ENCODE results near the gene DENND4B.
A peak's percentile ranks its signal among the peaks of the same experiment; 100 is the strongest.
"Not testable (repeated sequence)": the region's sequence is repeated elsewhere in the genome, so short reads cannot be mapped to it uniquely, and the experiment has no call there.

The DENND4B gene

DNA sequence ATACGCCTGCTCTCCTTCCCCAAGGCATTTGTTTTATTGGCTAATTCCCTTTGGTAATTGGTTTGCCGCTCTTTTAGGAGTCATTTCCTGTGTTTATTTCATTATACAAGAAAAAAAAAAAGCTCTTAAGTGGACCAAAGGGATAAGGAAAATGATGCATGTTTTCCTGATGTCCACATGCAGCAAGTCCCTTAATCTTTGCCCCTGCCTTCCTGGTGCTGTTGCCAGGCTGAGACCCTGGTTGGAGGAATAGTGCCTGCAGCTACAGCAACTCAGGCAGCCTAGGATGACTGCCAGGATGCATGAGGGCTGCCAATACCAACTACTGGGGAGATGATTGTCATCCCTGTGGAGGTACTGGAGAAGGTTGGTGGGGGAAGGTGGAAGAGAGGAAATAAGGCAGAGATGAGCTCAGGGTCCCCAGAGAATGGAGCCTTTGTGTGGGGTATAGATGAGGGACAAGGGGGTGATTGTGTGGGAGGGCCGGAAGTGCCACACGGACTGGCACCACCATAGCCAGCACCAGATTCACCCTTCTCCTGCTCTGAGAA is 17.7 kb downstream of the DENND4B start:
- no peak for DNase-seq (ENCODE audit: low read depth, low spot score)

GRCh38 chr1:153928245-153928644 is 18.3 kb downstream of the DENND4B start:
- DNase-seq (ENCODE audit: low read depth, low spot score): no peak

DNA sequence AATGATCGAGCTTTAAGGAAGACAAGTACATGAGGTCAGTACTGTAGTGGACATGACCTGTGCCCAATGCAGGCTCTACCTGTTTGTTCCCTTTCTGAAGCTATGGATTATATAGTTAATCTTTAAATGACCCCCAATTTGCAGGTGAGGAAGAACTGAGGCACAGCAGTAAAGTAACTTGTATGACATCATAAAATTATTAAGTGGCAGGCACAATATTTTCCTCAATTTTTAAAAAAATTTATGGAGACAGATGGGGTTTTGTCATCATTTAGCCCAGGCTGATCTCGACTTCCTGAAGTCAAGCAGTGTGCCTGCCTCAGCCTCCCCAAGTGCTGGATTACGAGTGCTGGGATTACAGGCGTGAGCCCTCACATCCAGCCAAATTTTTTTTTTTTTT is 20.1 kb downstream of the DENND4B start:
- no peak for DNase-seq (ENCODE audit: low read depth, low spot score)

GRCh38 chr1:153922972-153923925 is 23.3 kb downstream of the DENND4B start, which contains the start of gene GATAD2B:
GATAD2B (minus strand) TSS chr1:153922972; CDS start chr1:153828347, 94,625 bp downstream.
- peak; percentile 98 for DNase-seq (ENCODE audit: low read depth, low spot score)

GRCh38 chr1:153922076-153922971 is 24.2 kb downstream of the DENND4B start:
- no peak for DNase-seq (ENCODE audit: low read depth, low spot score)

DNA sequence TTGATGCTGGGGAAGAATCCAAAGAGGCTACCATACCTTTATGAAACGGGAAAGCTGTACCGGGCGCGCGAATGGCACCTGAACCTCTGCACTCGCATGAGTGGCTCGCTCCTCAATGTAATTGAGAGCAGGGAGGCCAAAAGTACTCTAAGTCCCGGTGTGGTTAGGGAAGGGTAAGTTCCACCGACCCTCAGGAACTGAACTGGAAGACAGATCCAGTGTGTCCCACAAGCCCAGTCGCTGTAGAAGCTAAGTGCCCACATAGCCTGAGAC is 24.8 kb downstream of the DENND4B start:
- DNase-seq (ENCODE audit: low read depth, low spot score): no peak

DNA sequence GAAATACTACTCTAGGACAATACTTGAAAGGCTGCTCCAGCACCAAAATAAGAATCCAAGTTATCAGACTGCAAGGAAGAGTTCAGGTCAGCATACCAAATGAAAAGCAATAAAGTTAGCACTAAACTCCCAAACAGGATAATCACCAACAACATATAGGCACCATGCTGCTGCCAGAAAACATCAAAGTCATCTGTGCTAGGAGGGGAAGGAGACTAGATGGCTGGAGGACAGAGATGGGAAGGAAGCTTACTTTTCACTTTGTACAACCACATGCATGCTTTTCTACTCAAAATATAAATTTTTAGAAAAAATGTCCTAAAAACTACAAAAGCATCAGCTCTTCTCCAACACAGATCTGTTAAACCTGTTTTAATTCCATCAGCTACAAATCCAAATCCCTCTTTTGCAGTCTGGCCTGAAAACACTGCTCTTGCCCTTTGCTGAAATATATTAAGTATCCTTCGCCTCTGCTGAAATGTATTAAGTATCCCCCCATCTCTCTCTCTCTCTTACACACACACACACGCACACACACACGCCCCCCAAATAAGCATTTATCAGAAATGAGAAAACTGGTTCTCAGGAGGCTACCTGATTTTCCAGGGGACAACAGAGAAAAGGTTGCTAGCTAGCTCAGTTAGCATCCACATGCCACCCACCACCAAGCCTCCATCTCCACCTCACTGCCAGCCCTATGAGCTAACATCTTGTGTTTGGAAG is 25.3 kb downstream of the DENND4B start:
- no peak for DNase-seq (ENCODE audit: low read depth, low spot score)

GRCh38 chr1:153919876-153920852 is 26.4 kb downstream of the DENND4B start:
- no peak for DNase-seq (ENCODE audit: low read depth, low spot score)

DNA sequence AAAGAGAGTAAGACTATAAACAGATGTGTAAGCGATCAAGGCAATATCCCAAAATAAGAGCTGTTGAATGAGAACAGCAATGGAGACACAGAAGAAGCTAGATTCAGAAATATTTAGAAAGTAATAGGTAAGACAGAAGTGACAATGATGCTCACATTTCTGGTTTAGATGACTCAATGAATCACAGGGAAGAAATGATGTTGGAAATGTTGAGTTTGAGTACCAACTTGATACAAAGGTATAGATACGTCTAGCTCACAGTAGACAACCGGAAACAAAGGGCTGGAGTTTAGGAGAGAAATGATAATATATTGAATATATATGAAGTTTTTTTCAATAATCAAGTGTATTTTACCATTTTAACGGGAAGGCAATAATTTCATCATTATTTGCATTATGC is 30.2 kb downstream of the DENND4B start:
- DNase-seq (ENCODE audit: low read depth, low spot score): no peak

- no peak for DNase-seq (ENCODE audit: low read depth, low spot score)
Measured at GRCh38 chr1:153912349-153912748, 34.2 kb downstream of the DENND4B start.

- DNase-seq (ENCODE audit: low read depth, low spot score): not testable (repeated sequence)
Measured at GRCh38 chr1:153910560-153910959, 36.0 kb downstream of the DENND4B start.

GRCh38 chr1:153908071-153908470 is 38.4 kb downstream of the DENND4B start:
- no peak for DNase-seq (ENCODE audit: low read depth, low spot score)

DNA sequence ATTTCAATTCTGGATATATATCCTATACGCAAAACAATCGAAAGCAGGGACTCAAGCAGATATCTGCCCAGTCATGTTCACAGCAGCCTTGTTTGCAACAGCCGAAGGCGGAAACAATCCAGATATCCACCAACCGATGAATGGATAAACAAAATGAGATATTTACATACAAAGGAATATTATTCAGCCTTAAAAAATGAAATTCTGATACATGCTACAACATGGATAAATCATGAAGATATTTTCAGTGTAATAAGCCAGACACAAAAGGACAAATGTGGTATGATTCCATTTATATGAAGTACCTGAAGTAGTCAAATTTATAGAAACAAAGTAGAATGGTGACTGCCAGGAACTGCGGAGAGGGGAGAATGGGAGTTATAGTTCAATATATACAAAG is 39.4 kb downstream of the DENND4B start:
- DNase-seq (ENCODE audit: low read depth, low spot score): no peak

DNA sequence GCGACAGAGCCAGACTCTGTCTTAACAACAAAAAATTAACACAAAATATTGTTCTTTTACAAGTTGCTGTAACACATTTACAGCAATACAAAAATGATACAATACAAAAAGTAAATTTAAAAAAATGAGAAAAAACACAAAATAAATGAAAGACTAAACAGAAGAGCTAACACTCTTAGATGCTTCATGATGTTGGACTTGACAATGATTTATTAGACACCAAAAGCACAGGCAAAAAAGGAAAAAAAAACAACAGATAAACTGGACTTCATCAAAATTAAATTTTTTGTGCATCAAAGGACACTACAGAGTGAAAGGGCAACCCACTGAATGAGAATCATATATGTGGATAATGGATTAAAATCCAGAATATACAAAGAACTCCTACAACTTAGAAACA is 40.1 kb downstream of the DENND4B start:
- DNase-seq (ENCODE audit: low read depth, low spot score): no peak

GRCh38 chr1:153905908-153906307 is 40.6 kb downstream of the DENND4B start:
- DNase-seq (ENCODE audit: low read depth, low spot score): not testable (repeated sequence)

DNA sequence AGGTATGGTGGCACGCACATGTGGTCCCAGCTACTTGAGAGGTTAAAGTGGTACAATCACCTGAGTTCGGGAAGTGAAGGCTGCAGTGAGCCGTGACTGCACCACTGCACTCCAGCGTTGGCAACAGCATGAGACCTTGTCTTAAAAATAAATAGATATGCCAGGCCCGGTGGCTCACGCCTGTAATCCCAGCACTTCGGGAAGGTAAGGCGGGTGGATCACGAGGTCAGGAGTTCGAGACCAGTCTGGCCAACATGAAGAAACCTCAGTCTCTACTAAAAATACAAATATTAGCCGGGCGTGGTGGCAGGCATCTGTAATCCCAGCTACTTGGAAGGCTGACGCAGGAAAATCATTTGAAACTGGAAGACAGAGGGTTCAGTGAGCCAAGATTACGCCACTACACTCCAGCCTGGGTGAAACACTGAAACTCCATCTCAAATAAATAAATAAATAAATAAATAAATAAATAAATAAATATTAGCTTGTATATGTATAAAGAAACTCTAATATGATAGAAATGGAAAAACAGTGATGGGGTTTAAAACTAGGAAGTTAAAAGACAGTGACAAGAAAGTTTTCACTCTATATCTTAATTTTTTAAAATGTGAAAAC is 42.6 kb downstream of the DENND4B start:
- DNase-seq (ENCODE audit: low read depth, low spot score): no peak

DNA sequence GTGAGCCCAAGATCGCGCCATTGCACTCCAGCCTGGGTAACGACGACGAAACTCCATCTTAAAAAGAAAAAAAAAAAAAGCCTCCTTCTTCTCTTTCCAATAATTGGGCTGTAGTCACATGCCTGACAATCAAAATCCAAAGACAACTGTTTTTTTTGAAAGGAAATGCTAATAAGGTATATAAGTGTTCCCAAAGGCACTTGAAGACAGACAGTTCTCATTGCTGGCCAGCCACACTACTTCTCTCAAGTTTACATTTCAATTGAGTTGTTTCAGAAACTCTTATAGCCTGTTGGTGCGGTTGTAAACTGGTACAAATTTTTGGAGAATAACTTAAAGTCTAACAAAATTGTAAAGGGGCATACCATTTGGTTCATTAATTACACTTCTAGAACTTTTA is 47.0 kb downstream of the DENND4B start:
- no peak for DNase-seq (ENCODE audit: low read depth, low spot score)

DNA sequence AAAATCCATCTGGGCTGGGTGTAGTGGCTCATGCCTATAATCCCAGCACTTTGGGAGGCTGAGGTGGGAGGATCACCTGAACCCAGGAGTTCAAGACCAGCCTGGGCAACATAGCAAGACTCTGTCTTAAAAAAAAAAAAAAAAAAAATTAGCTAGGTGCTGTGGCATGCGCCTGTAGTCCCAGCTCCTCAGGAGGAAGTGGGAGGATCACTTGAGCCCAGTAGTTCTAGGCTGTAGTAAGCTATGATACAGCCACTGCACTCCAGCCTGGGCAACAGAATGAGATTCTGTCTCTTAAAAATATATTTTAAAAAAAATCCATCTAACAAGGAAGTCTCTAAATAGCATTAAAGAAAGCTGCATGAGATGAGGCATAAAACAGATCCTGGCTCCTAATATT is 50.7 kb downstream of the DENND4B start:
- not testable (repeated sequence) for DNase-seq (ENCODE audit: low read depth, low spot score)

GRCh38 chr1:153891042-153891441 is 55.5 kb downstream of the DENND4B start:
- not testable (repeated sequence) for DNase-seq (ENCODE audit: low read depth, low spot score)

DNA sequence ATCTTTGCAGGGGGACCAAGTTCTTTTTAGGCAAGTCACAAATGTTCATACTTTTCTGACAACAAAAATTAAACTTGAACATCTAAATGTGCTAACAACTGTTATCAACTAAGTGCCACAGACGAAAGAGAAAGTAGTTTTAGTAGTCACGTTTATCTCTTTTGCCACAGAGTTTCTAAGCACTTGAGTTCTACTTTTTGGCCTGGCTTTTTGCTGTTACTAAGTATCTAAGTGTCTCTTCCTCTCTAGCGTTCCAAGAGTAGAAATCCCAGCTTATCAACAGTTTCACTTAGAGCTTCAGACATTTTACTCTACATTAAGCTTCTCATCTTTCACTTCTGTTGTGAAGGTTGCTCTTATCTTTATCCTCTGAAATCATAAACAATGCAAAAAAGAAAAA is 58.0 kb downstream of the DENND4B start:
- DNase-seq (ENCODE audit: low read depth, low spot score): no peak
